ENCODE results near the gene BTBD16. TPM values are rescaled to one million over a fixed set of nuclear protein-coding genes. Genes with fewer than 3 reads are reported as not detected.

BTBD16 gene
- not detected for total RNA-seq

- no peak within 1 kb of the TSS for H3K4me3 Mint-ChIP-seq
- no peak within 1 kb of the TSS for H3K27ac Mint-ChIP-seq
- ATAC-seq (no peak), DNase-seq (ENCODE audit: low spot score) (no peak)
- no peaks in the 10 kb centered on the region for H3K36me3 Mint-ChIP-seq
- H3K9me3 Mint-ChIP-seq: no peaks in the 10 kb centered on the region
- no peaks in the 10 kb centered on the region for H3K4me1 Mint-ChIP-seq (ENCODE audit: low read depth in 2 of 2)
- H3K27me3 Mint-ChIP-seq: peaks cover 14 to 15% of the 10 kb centered on the region in 2 donors
Observed at GRCh38 chr10:122271076-122271475, at the start of gene BTBD16. BTBD16 (plus strand) TSS chr10:122271296; CDS start chr10:122275082, 3,786 bp downstream.

GRCh38 chr10:122221958-122222357, 49.1 kb upstream of the BTBD16 start:
- Mint-ChIP-seq H3K4me3 (no peak overlapping the region), H3K4me1 (ENCODE audit: low read depth in 2 of 2) (no peaks in the 10 kb centered on the region), H3K9me3 (no peaks in the 10 kb centered on the region), H3K27me3 (peaks cover 9 to 29% of the 10 kb centered on the region in 2 donors), H3K27ac (no peak overlapping the region), H3K36me3 (no peaks in the 10 kb centered on the region)
- DNase-seq (ENCODE audit: low spot score) (no peak), ATAC-seq (no peak)

- peaks cover 9 to 30% of the 10 kb centered on the region in 2 donors for H3K27me3 Mint-ChIP-seq
- ATAC-seq: no peak
- H3K9me3 Mint-ChIP-seq: no peaks in the 10 kb centered on the region
- H3K36me3 Mint-ChIP-seq: no peaks in the 10 kb centered on the region
- H3K4me3 Mint-ChIP-seq: no peak overlapping the region
- H3K4me1 Mint-ChIP-seq (ENCODE audit: low read depth in 2 of 2): no peaks in the 10 kb centered on the region
- no peak for DNase-seq (ENCODE audit: low spot score)
- no peak overlapping the region for H3K27ac Mint-ChIP-seq
Observed at GRCh38 chr10:122222638-122223037, 48.5 kb upstream of the BTBD16 start.

- DNase-seq (ENCODE audit: low spot score): no peak
- Mint-ChIP-seq H3K4me3 (no peak overlapping the region), H3K27me3 (peaks cover 9 to 30% of the 10 kb centered on the region in 2 donors), H3K36me3 (no peaks in the 10 kb centered on the region), H3K9me3 (no peaks in the 10 kb centered on the region), H3K27ac (no peak overlapping the region), H3K4me1 (ENCODE audit: low read depth in 2 of 2) (no peaks in the 10 kb centered on the region)
- no peak for ATAC-seq
Observed at GRCh38 chr10:122224159-122224558, 46.9 kb upstream of the BTBD16 start.

- H3K27me3 Mint-ChIP-seq: peaks cover 12 to 39% of the 10 kb centered on the region in 2 donors
Observed at GRCh38 chr10:122225330-122225729, 45.8 kb upstream of the BTBD16 start.

GRCh38 chr10:122227754-122228153, 43.3 kb upstream of the BTBD16 start:
- no peaks in the 10 kb centered on the region for H3K36me3 Mint-ChIP-seq
- H3K4me1 Mint-ChIP-seq (ENCODE audit: low read depth in 2 of 2): no peaks in the 10 kb centered on the region

More at GRCh38 chr10:122225330-122225729, 45.8 kb upstream of the BTBD16 start:
- ATAC-seq (no peak), DNase-seq (ENCODE audit: low spot score) (no peak)
- no peak overlapping the region for H3K4me3 Mint-ChIP-seq
- H3K36me3 Mint-ChIP-seq: no peaks in the 10 kb centered on the region
- H3K27ac Mint-ChIP-seq: no peak overlapping the region
- H3K9me3 Mint-ChIP-seq: no peaks in the 10 kb centered on the region
- no peaks in the 10 kb centered on the region for H3K4me1 Mint-ChIP-seq (ENCODE audit: low read depth in 2 of 2)

GRCh38 chr10:122229666-122230065, 41.4 kb upstream of the BTBD16 start:
- Mint-ChIP-seq H3K4me3 (no peak overlapping the region), H3K36me3 (no peaks in the 10 kb centered on the region), H3K27ac (no peak overlapping the region), H3K9me3 (no peaks in the 10 kb centered on the region), H3K4me1 (ENCODE audit: low read depth in 2 of 2) (no peaks in the 10 kb centered on the region), H3K27me3 (peaks cover 12 to 34% of the 10 kb centered on the region in 2 donors)
- ATAC-seq (no peak), DNase-seq (ENCODE audit: low spot score) (no peak)

More at GRCh38 chr10:122227754-122228153, 43.3 kb upstream of the BTBD16 start:
- Mint-ChIP-seq H3K9me3 (no peaks in the 10 kb centered on the region), H3K27me3 (peaks cover 12 to 34% of the 10 kb centered on the region in 2 donors), H3K27ac (no peak overlapping the region), H3K4me3 (no peak overlapping the region)
- ATAC-seq: no peak
- DNase-seq (ENCODE audit: low spot score): no peak

- H3K36me3 Mint-ChIP-seq: no peaks in the 10 kb centered on the region
- no peaks in the 10 kb centered on the region for H3K9me3 Mint-ChIP-seq
- H3K27me3 Mint-ChIP-seq: peaks cover 10 to 29% of the 10 kb centered on the region in 2 donors
- no peaks in the 10 kb centered on the region for H3K4me1 Mint-ChIP-seq (ENCODE audit: low read depth in 2 of 2)
- DNase-seq (ENCODE audit: low spot score) (no peak), ATAC-seq (no peak)
- no peak overlapping the region for H3K27ac Mint-ChIP-seq
- no peak overlapping the region for H3K4me3 Mint-ChIP-seq
Observed at GRCh38 chr10:122230222-122230621, 40.9 kb upstream of the BTBD16 start.

- no peak for ATAC-seq
- Mint-ChIP-seq H3K27ac (no peak overlapping the region), H3K9me3 (no peaks in the 10 kb centered on the region), H3K4me3 (no peak overlapping the region), H3K27me3 (peaks cover 3 to 21% of the 10 kb centered on the region in 2 donors), H3K36me3 (no peaks in the 10 kb centered on the region), H3K4me1 (ENCODE audit: low read depth in 2 of 2) (no peaks in the 10 kb centered on the region)
- DNase-seq (ENCODE audit: low spot score): no peak
Observed at GRCh38 chr10:122232769-122233168, 38.3 kb upstream of the BTBD16 start.

GRCh38 chr10:122233857-122234348, 37.2 kb upstream of the BTBD16 start:
- no peak overlapping the region for H3K27ac Mint-ChIP-seq
- H3K36me3 Mint-ChIP-seq: no peaks in the 10 kb centered on the region
- no peaks in the 10 kb centered on the region for H3K9me3 Mint-ChIP-seq
- ATAC-seq (peak in 1 of 2 donors; percentile 40), DNase-seq (ENCODE audit: low spot score) (no peak)
- H3K27me3 Mint-ChIP-seq: peaks cover 3 to 21% of the 10 kb centered on the region in 2 donors
- H3K4me3 Mint-ChIP-seq: no peak overlapping the region
- no peaks in the 10 kb centered on the region for H3K4me1 Mint-ChIP-seq (ENCODE audit: low read depth in 2 of 2)

GRCh38 chr10:122234416-122234815, 36.7 kb upstream of the BTBD16 start:
- no peaks in the 10 kb centered on the region for H3K9me3 Mint-ChIP-seq
- no peaks in the 10 kb centered on the region for H3K4me1 Mint-ChIP-seq (ENCODE audit: low read depth in 2 of 2)
- no peak overlapping the region for H3K27ac Mint-ChIP-seq
- H3K4me3 Mint-ChIP-seq: no peak overlapping the region
- H3K36me3 Mint-ChIP-seq: no peaks in the 10 kb centered on the region
- H3K27me3 Mint-ChIP-seq: peaks cover 5 to 21% of the 10 kb centered on the region in 2 donors
- DNase-seq (ENCODE audit: low spot score) (no peak), ATAC-seq (no peak)

- Mint-ChIP-seq H3K36me3 (no peaks in the 10 kb centered on the region), H3K27me3 (peaks cover 7 to 17% of the 10 kb centered on the region in 2 donors)
Observed at GRCh38 chr10:122236690-122237306, 34.3 kb upstream of the BTBD16 start.

GRCh38 chr10:122237331-122237990, 33.6 kb upstream of the BTBD16 start:
- no peaks in the 10 kb centered on the region for H3K4me1 Mint-ChIP-seq (ENCODE audit: low read depth in 2 of 2)
- ATAC-seq: no peak
- no peak overlapping the region for H3K27ac Mint-ChIP-seq
- peaks cover 7 to 17% of the 10 kb centered on the region in 2 donors for H3K27me3 Mint-ChIP-seq
- no peak for DNase-seq (ENCODE audit: low spot score)
- H3K4me3 Mint-ChIP-seq: no peak overlapping the region
- no peaks in the 10 kb centered on the region for H3K9me3 Mint-ChIP-seq
- H3K36me3 Mint-ChIP-seq: no peaks in the 10 kb centered on the region

More at GRCh38 chr10:122236690-122237306, 34.3 kb upstream of the BTBD16 start:
- H3K4me1 Mint-ChIP-seq (ENCODE audit: low read depth in 2 of 2): no peaks in the 10 kb centered on the region
- no peak overlapping the region for H3K4me3 Mint-ChIP-seq
- ATAC-seq: no peak
- no peaks in the 10 kb centered on the region for H3K9me3 Mint-ChIP-seq
- H3K27ac Mint-ChIP-seq: no peak overlapping the region
- no peak for DNase-seq (ENCODE audit: low spot score)

- no peaks in the 10 kb centered on the region for H3K36me3 Mint-ChIP-seq
- no peaks in the 10 kb centered on the region for H3K4me1 Mint-ChIP-seq (ENCODE audit: low read depth in 2 of 2)
- DNase-seq (ENCODE audit: low spot score) (no peak), ATAC-seq (no peak)
- H3K27ac Mint-ChIP-seq: no peak overlapping the region
- H3K9me3 Mint-ChIP-seq: no peaks in the 10 kb centered on the region
- H3K27me3 Mint-ChIP-seq: peaks cover 10 to 17% of the 10 kb centered on the region in 2 donors
- no peak overlapping the region for H3K4me3 Mint-ChIP-seq
Observed at GRCh38 chr10:122239578-122240257, 31.4 kb upstream of the BTBD16 start.
